Fibroblast of lung (primary cell): ENCODE measurements around the gene C16orf89. TPM values are rescaled to one million over a fixed set of nuclear protein-coding genes. Genes with fewer than 3 reads are reported as not detected.
"Not testable (repeated sequence)": the region's sequence is repeated elsewhere in the genome, so short reads cannot be mapped to it uniquely, and the experiment has no call there.

Experiments
- DNase-seq, 2 donors: peaks; one replicate each; pipeline versions ENCODE4 v3.0.0 to v3.0.0-alpha.2; 2010; ENCODE audit warnings: low read depth in 2 of 2
- H2AFZ ChIP-seq: 2 replicates; pipeline ENCODE4 v1.5.1; 2012; ENCODE audit warnings: low read length, control low read depth, inconsistent platforms
- H3K27ac ChIP-seq: 2 replicates; pipeline ENCODE4 v1.5.1; 2011; ENCODE audit warnings: low read length, control low read depth; ENCODE audit not compliant: insufficient read depth
- H3K27me3 ChIP-seq: 2 replicates; pipeline ENCODE4 v1.5.1; 2011; ENCODE audit warnings: mild to moderate bottlenecking, low read length; ENCODE audit not compliant: control insufficient read depth, insufficient read depth
- H3K36me3 ChIP-seq: 2 replicates; pipeline ENCODE4 v1.5.1; 2011; ENCODE audit warnings: low read length; ENCODE audit not compliant: control insufficient read depth, insufficient read depth
- H3K4me1 ChIP-seq: 2 replicates; pipeline ENCODE4 v1.5.1; 2011; ENCODE audit warnings: low read length; ENCODE audit not compliant: control insufficient read depth, insufficient read depth; ENCODE audit errors: extremely low read depth
- H3K4me2 ChIP-seq: 2 replicates; pipeline ENCODE4 v1.5.1; 2011; ENCODE audit warnings: low read length, control low read depth; ENCODE audit not compliant: insufficient read depth; ENCODE audit errors: extremely low read depth
- H3K4me3 ChIP-seq, 4 experiments: fragments of 200-600 bp in 1 of 4; sonication (generic) in 1 of 4; replicated peaks in 1 of 4; 2 replicates each; pipeline ENCODE4 v1.5.1; 2011 to 2016; ENCODE audit warnings: low read length in 4 of 4, low read depth in 3 of 4, mild to moderate bottlenecking in 3 of 4, control low read depth in 2 of 4, inconsistent platforms in 1 of 4, mixed read lengths in 1 of 4; ENCODE audit not compliant: insufficient read depth in 1 of 4; ENCODE audit errors: control extremely low read depth in 1 of 4
- H3K79me2 ChIP-seq: 2 replicates; pipeline ENCODE4 v1.5.1; 2012; ENCODE audit warnings: mild to moderate bottlenecking, low read length, inconsistent platforms; ENCODE audit not compliant: control insufficient read depth, insufficient read depth
- H3K9ac ChIP-seq: 2 replicates; pipeline ENCODE4 v1.5.1; 2011; ENCODE audit warnings: mild to moderate bottlenecking, low read length, control low read depth; ENCODE audit not compliant: insufficient read depth
- H3K9me3 ChIP-seq: 2 replicates; pipeline ENCODE4 v1.5.1; 2012; ENCODE audit warnings: low read depth, low read length; ENCODE audit not compliant: control insufficient read depth, insufficient read depth
- H4K20me1 ChIP-seq: 2 replicates; pipeline ENCODE4 v1.5.1; 2011; ENCODE audit warnings: low read length; ENCODE audit not compliant: control insufficient read depth, insufficient read depth; ENCODE audit errors: extremely low read depth
- EZH2 ChIP-seq: IDR thresholded peaks from 2 replicates; pipeline ENCODE4 v1.5.1; 2012; ENCODE audit warnings: low read length, control low read depth, mild to moderate bottlenecking; ENCODE audit errors: missing control alignments
- polyA plus RNA-seq, 2 donors: library from polyadenylated mRNA; depleted of rRNA in 1 of 2; stranded (reverse) in 1 of 2; unstranded in 1 of 2; fragments of >200 nt; gene quantifications; 2 replicates each; pipeline ENCODE4 v1.2.1, GENCODE V29; 2011 to 2012; ENCODE audit warnings: missing spikeins in 1 of 2
- total RNA-seq: library from RNA; depleted of rRNA; stranded (reverse); fragments of >200 nt; gene quantifications from 2 replicates; pipeline ENCODE4 v1.2.1, GENCODE V29; 2014
- TF ChIP-seq, protein P1 (sequence below), 2 donors: IDR thresholded peaks in 1 of 2; conservative IDR thresholded peaks in 1 of 2; 1 replicate in 1 of 2; 2 replicates in 1 of 2; pipeline ENCODE4 v1.5.1; 2011 to 2012; ENCODE audit warnings: low read length in 2 of 2, control low read depth in 1 of 2, inconsistent platforms in 1 of 2, low read depth in 1 of 2, mild to moderate bottlenecking in 1 of 2

The C16orf89 gene
- total and polyA plus RNA-seq, 2 donors (not counting 1 experiment from before 2014, with no cell fraction given): 0.53 to 5.9 TPM

DNA sequence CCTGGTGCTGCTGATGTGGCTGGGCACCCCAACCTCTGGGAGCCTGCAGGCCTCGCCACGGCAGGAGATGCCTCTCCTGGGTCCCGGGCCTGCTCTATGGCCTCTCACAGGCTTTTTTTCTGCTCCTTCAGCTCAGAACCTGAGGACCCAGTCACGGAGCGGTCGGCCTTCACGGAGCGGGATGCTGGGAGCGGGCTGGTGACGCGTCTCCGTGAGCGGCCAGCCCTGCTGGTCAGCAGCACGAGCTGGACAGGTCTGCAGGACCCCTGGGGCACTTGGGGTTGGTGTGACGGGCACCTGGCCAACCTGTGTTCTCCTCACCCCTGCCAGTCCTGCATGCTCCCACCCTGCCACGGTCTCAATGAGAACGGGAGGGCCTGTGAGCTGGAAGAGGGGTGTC, 12.9 kb upstream of the C16orf89 start:
- TF ChIP-seq, protein P1, sequence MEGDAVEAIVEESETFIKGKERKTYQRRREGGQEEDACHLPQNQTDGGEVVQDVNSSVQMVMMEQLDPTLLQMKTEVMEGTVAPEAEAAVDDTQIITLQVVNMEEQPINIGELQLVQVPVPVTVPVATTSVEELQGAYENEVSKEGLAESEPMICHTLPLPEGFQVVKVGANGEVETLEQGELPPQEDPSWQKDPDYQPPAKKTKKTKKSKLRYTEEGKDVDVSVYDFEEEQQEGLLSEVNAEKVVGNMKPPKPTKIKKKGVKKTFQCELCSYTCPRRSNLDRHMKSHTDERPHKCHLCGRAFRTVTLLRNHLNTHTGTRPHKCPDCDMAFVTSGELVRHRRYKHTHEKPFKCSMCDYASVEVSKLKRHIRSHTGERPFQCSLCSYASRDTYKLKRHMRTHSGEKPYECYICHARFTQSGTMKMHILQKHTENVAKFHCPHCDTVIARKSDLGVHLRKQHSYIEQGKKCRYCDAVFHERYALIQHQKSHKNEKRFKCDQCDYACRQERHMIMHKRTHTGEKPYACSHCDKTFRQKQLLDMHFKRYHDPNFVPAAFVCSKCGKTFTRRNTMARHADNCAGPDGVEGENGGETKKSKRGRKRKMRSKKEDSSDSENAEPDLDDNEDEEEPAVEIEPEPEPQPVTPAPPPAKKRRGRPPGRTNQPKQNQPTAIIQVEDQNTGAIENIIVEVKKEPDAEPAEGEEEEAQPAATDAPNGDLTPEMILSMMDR (conservative IDR thresholded peaks at IDR 0.05 in 1 of 2, IDR thresholded peaks at IDR 0.05 in 1 of 2; ENCODE audit: low read depth in 1 of 2, low read length in 2 of 2): no peak
- no peak for TF ChIP-seq EZH2
- Histone ChIP-seq H3K9ac (no peak overlapping the region), H3K4me3 (no peak overlapping the region), H3K79me2 (no peaks in the 10 kb centered on the region), H3K36me3 (peaks cover 12% of the 10 kb centered on the region), H3K4me1 (no peaks in the 10 kb centered on the region), H3K9me3 (no peaks in the 10 kb centered on the region), H4K20me1 (no peaks in the 10 kb centered on the region), H3K27ac (no peak overlapping the region), H3K4me2 (no peak overlapping the region), H3K27me3 (no peaks in the 10 kb centered on the region), H2AFZ (no peak overlapping the region)
- no peak for DNase-seq

DNA sequence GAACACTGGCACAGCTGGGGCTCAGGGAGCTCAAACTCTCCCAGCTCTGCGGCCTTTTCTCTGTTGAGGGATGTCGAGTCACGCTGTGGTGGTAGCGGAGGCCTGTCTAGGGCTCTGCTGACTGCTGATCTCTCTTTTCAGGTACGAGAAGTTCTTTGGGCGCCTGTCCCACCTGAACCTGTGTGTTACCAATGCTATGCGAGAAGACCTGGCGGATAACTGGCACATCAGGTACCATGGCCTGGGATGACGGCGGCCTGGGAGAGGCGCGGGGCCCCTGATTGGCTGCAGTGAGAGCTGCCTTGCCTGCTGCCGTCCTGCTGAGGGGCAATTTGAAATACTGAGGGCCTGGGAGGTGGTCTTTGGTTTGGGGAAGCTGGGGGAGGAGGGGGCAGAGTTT, 11.5 kb upstream of the C16orf89 start:
- DNase-seq: no peak
- Histone ChIP-seq H3K9ac (no peak overlapping the region), H4K20me1 (no peaks in the 10 kb centered on the region), H3K27ac (no peak overlapping the region), H3K4me1 (peaks cover 3% of the 10 kb centered on the region), H3K79me2 (peaks cover 8% of the 10 kb centered on the region), H3K9me3 (no peaks in the 10 kb centered on the region), H3K36me3 (peaks cover 12% of the 10 kb centered on the region), H3K27me3 (no peaks in the 10 kb centered on the region), H3K4me3 (no peak overlapping the region), H2AFZ (no peak overlapping the region), H3K4me2 (no peak overlapping the region)
- TF ChIP-seq EZH2: no peak
- TF ChIP-seq, protein P1 (conservative IDR thresholded peaks at IDR 0.05 in 1 of 2, IDR thresholded peaks at IDR 0.05 in 1 of 2; ENCODE audit: low read depth in 1 of 2, low read length in 2 of 2): no peak

GRCh38 chr16:5075637-5076036, 9.9 kb upstream of the C16orf89 start:
- peaks cover 3% of the 10 kb centered on the region for H3K4me1 ChIP-seq
- no peaks in the 10 kb centered on the region for H4K20me1 ChIP-seq
- H3K9ac ChIP-seq: no peak overlapping the region
- peaks cover 11% of the 10 kb centered on the region for H3K79me2 ChIP-seq
- peaks cover 12% of the 10 kb centered on the region for H3K36me3 ChIP-seq
- H2AFZ ChIP-seq: no peak overlapping the region
- TF ChIP-seq EZH2: no peak
- TF ChIP-seq, protein P1 (conservative IDR thresholded peaks at IDR 0.05 in 1 of 2, IDR thresholded peaks at IDR 0.05 in 1 of 2; ENCODE audit: low read depth in 1 of 2, low read length in 2 of 2): no peak
- H3K27ac ChIP-seq: no peak overlapping the region
- no peaks in the 10 kb centered on the region for H3K27me3 ChIP-seq
- no peak for DNase-seq
- H3K9me3 ChIP-seq: no peaks in the 10 kb centered on the region
- H3K4me3 ChIP-seq: no peak overlapping the region
- no peak overlapping the region for H3K4me2 ChIP-seq

DNA sequence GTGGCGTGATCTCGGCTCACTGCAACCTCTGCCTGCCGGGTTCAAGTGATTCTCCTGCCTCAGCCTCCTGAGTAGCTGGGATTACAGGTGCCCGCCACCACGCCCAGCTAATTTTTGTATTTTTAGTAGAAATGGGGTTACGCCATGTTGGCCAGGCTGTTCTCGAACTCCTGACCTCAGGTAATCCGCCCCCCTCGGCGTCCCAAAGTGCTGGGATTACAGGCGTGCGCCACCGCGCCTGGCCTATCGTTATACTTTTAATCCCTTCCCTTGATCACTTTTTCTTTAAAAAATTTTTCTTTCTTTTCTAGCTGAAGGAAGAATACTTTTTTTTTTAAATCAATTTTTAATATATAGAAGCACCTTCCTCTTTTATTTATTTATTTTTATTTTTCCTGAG, 8.0 kb upstream of the C16orf89 start:
- not testable (repeated sequence) for DNase-seq, H3K27ac ChIP-seq, H4K20me1 ChIP-seq, H3K4me2 ChIP-seq, H3K9ac ChIP-seq, H2AFZ ChIP-seq, H3K4me3 ChIP-seq, H3K27me3 ChIP-seq, H3K4me1 ChIP-seq, H3K9me3 ChIP-seq
- peaks cover 12% of the 10 kb centered on the region for H3K36me3 ChIP-seq
- H3K79me2 ChIP-seq: peaks cover 11% of the 10 kb centered on the region
